Naive thymus-derived CD4-positive, alpha-beta T cell (primary cell): Measurements from ENCODE around the gene SRSF7. TPM values are rescaled to one million over a fixed set of nuclear protein-coding genes. Genes with fewer than 3 reads are reported as not detected.

ENCODE experiments used
- ATAC-seq: fragments of 150-1000 bp; cut with Tn5 transposase; 2 replicates; pipeline ENCODE4 v1.10.0; 2021; ENCODE audit warnings: mild to moderate bottlenecking, moderate library complexity
- CTCF ChIA-PET: fragments of 350-600 bp; sonication (Branson Sonifier 250); formaldehyde crosslinking; loops from one replicate; lab custom pipeline; 2021; ENCODE audit warnings: antibody characterized with exemption; lab: Charles Lee
- POLR2A ChIA-PET: fragments of 350-600 bp; sonication (Branson Sonifier 250); formaldehyde crosslinking; loops from one replicate; lab custom pipeline; 2021; ENCODE audit warnings: antibody characterized with exemption, inconsistent platforms; lab: Charles Lee
- DNase-seq, 9 donors: peaks; one replicate each; pipeline versions ENCODE4 v3.0.0 to v3.0.0-alpha.2; 2020 to 2022; ENCODE audit warnings: mixed read lengths in 1 of 9
- H3K27ac ChIP-seq: one replicate; pipeline ENCODE4 v1.7.0; 2013; ENCODE audit warnings: mild to moderate bottlenecking, low read depth, low read length, moderate library complexity
- H3K27me3 ChIP-seq, 2 donors: one replicate each; pipeline ENCODE4 v1.7.0; 2013; ENCODE audit warnings: low read length in 2 of 2, mild to moderate bottlenecking in 2 of 2, moderate library complexity in 2 of 2; ENCODE audit not compliant: control insufficient read depth in 2 of 2, insufficient read depth in 2 of 2
- H3K36me3 ChIP-seq, 3 experiments: 1 replicate in 2 of 3; 2 replicates in 1 of 3; pipeline ENCODE4 v1.7.0; 2013; ENCODE audit warnings: low read length in 3 of 3, mild to moderate bottlenecking in 3 of 3, moderate library complexity in 1 of 3; ENCODE audit not compliant: insufficient read depth in 3 of 3, control insufficient read depth in 2 of 3
- H3K4me1 ChIP-seq, 2 donors: one replicate each; pipeline ENCODE4 v1.7.0; 2013; ENCODE audit warnings: low read length in 2 of 2, mild to moderate bottlenecking in 2 of 2, moderate library complexity in 1 of 2; ENCODE audit not compliant: control insufficient read depth in 2 of 2, insufficient read depth in 2 of 2
- H3K4me3 ChIP-seq: 2 replicates; pipeline ENCODE4 v1.7.0; 2013; ENCODE audit warnings: mild to moderate bottlenecking, low read length
- H3K9me3 ChIP-seq, 3 experiments: 1 replicate in 2 of 3; 2 replicates in 1 of 3; pipeline ENCODE4 v1.7.0; 2013; ENCODE audit warnings: low read length in 3 of 3; ENCODE audit not compliant: control insufficient read depth in 2 of 3
- H3K27ac Mint-ChIP-seq, 9 donors: one replicate each; pipeline ENCODE4 v1.8.0; 2020 to 2022; ENCODE audit warnings: mixed read lengths in 9 of 9, mild to moderate bottlenecking in 8 of 9, moderate library complexity in 5 of 9, inconsistent platforms in 2 of 9
- H3K27me3 Mint-ChIP-seq, 5 donors: one replicate each; pipeline ENCODE4 v1.8.0; 2021 to 2022; ENCODE audit warnings: mixed read lengths in 5 of 5, mild to moderate bottlenecking in 1 of 5
- H3K36me3 Mint-ChIP-seq, 5 donors: one replicate each; pipeline ENCODE4 v1.8.0; 2020 to 2022; ENCODE audit warnings: mixed read lengths in 5 of 5, mild to moderate bottlenecking in 3 of 5, inconsistent platforms in 1 of 5
- H3K4me1 Mint-ChIP-seq, 7 donors: one replicate each; pipeline ENCODE4 v1.8.0; 2020 to 2022; ENCODE audit warnings: mixed read lengths in 7 of 7, mild to moderate bottlenecking in 3 of 7, inconsistent platforms in 1 of 7
- H3K4me3 Mint-ChIP-seq, 10 donors: one replicate each; pipeline ENCODE4 v1.8.0; 2020 to 2022; ENCODE audit warnings: mild to moderate bottlenecking in 10 of 10, mixed read lengths in 10 of 10, moderate library complexity in 6 of 10, inconsistent platforms in 2 of 10
- H3K9me3 Mint-ChIP-seq, 11 donors: one replicate each; pipeline ENCODE4 v1.8.0; 2020 to 2022; ENCODE audit warnings: mixed read lengths in 11 of 11, mild to moderate bottlenecking in 4 of 11, inconsistent platforms in 1 of 11, moderate library complexity in 1 of 11
- intact Hi-C, 2 donors: fragments of 100-400 bp; cut with micrococcal nuclease; formaldehyde crosslinking; loops; one replicate each; pipeline ENCODE4 v1.15.1; 2023
- polyA plus RNA-seq, 2 donors: library from polyadenylated mRNA; unstranded; fragments of 300-500 nt; fragmentation: Illumina TruSeq; gene quantifications; one replicate each; pipeline ENCODE4 v1.2.3, GENCODE V29; 2021
- total RNA-seq, 6 experiments: library from RNA in 5 of 6; stranded (reverse) in 5 of 6; gene quantifications; 1 replicate in 5 of 6; 2 replicates in 1 of 6; pipeline ENCODE4 v1.2.3 and lab custom pipeline; 2021 to 2026

The SRSF7 gene
- total and polyA plus RNA-seq, 7 experiments from 2014 or later, result 197 to 503 (median 295) TPM

GRCh38 chr2:38776531-38776930 lies 25.4 kb upstream of the SRSF7 start:
- H3K27me3 ChIP-seq, result no peaks in the 10 kb centered on the region
- no peak overlapping the region for H3K27ac Mint-ChIP-seq
- DNase-seq, result no peak
- no peak overlapping the region for H3K4me3 ChIP-seq
- H3K4me1 ChIP-seq, result peaks cover 0 to 5% of the 10 kb centered on the region in 2 donors
- intact Hi-C loops, result loop anchor here in 1 of 2 donors (5.0 kb wide), 1 partner anchor 34 kb away; no protein-coding TSS in a partner anchor
- H3K9me3 Mint-ChIP-seq, result no peaks in the 10 kb centered on the region
- H3K9me3 ChIP-seq, result no peaks in the 10 kb centered on the region
- H3K36me3 Mint-ChIP-seq, result peaks cover 2 to 7% (median 3%) of the 10 kb centered on the region in 5 donors
- H3K27ac ChIP-seq, result no peak overlapping the region
- ChIA-PET CTCF (no interaction called here), POLR2A (interaction anchor here (1.6 to 5.1 kb wide), 2 partner anchors 25 to 28 kb away, joined by 3 to 64 read pairs; partner anchors contain the start of gene SRSF7)
- peak overlapping the region; percentile 19 to 68 (median 41) for H3K4me3 Mint-ChIP-seq
- no peak for ATAC-seq
- H3K27me3 Mint-ChIP-seq, result peaks cover 5 to 21% (median 17%) of the 10 kb centered on the region in 5 donors
- peaks cover 0 to 8% (median 3%) of the 10 kb centered on the region in 3 experiments for H3K36me3 ChIP-seq
- H3K4me1 Mint-ChIP-seq, result peaks cover 8 to 18% (median 17%) of the 10 kb centered on the region in 7 donors

GRCh38 chr2:38775921-38776225 lies 24.7 kb upstream of the SRSF7 start:
- ChIA-PET POLR2A (interaction anchor here (0.6 to 5.1 kb wide), 2 partner anchors 20 to 25 kb away, joined by 3 to 64 read pairs; partner anchors contain the start of gene SRSF7), CTCF (interaction anchor here (0.7 kb wide), 1 partner anchor 452 kb away, joined by 3 read pairs; no protein-coding TSS in a partner anchor)
- Histone ChIP-seq H3K4me3 (no peak overlapping the region), H3K27ac (no peak overlapping the region), H3K9me3 (no peaks in the 10 kb centered on the region), H3K36me3 (peaks cover 0 to 1% (median 0%) of the 10 kb centered on the region in 3 experiments), H3K4me1 (peaks cover 0 to 5% of the 10 kb centered on the region in 2 donors), H3K27me3 (no peaks in the 10 kb centered on the region)
- Mint-ChIP-seq H3K27me3 (peaks cover 5 to 21% (median 17%) of the 10 kb centered on the region in 5 donors), H3K4me1 (peaks cover 5 to 17% (median 12%) of the 10 kb centered on the region in 7 donors), H3K9me3 (no peaks in the 10 kb centered on the region), H3K36me3 (peaks cover 0 to 4% (median 0%) of the 10 kb centered on the region in 5 donors), H3K4me3 (peak overlapping the region in 4 of 10 donors; percentile 19 to 63 (median 36)), H3K27ac (no peak overlapping the region)
- DNase-seq (no peak), ATAC-seq (no peak)
- intact Hi-C loops, result loop anchor here in 1 of 2 donors (5.0 kb wide), 1 partner anchor 34 kb away; no protein-coding TSS in a partner anchor

- H3K9me3 ChIP-seq, result no peaks in the 10 kb centered on the region
- H3K36me3 Mint-ChIP-seq, result peaks cover 0 to 4% (median 0%) of the 10 kb centered on the region in 5 donors
- H3K9me3 Mint-ChIP-seq, result no peaks in the 10 kb centered on the region
- ChIA-PET POLR2A (interaction anchor here (0.6 to 5.1 kb wide), 2 partner anchors 20 to 24 kb away, joined by 3 to 64 read pairs; partner anchors contain the start of gene SRSF7), CTCF (interaction anchor here (0.7 kb wide), 1 partner anchor 453 kb away, joined by 3 read pairs; no protein-coding TSS in a partner anchor)
- no peaks in the 10 kb centered on the region for H3K36me3 ChIP-seq
- peaks cover 5 to 17% (median 12%) of the 10 kb centered on the region in 7 donors for H3K4me1 Mint-ChIP-seq
- ATAC-seq (no peak), DNase-seq (no peak)
- H3K27ac ChIP-seq, result no peak overlapping the region
- H3K27me3 Mint-ChIP-seq, result peaks cover 5 to 21% (median 17%) of the 10 kb centered on the region in 5 donors
- H3K27me3 ChIP-seq, result no peaks in the 10 kb centered on the region
- no peak overlapping the region for H3K4me3 ChIP-seq
- no peak overlapping the region for H3K27ac Mint-ChIP-seq
- intact Hi-C loops, result loop anchor here in 1 of 2 donors (5.0 kb wide), 1 partner anchor 33 kb away; no protein-coding TSS in a partner anchor
- peak overlapping the region in 1 of 10 donors; percentile 17 for H3K4me3 Mint-ChIP-seq
- peaks cover 0 to 5% of the 10 kb centered on the region in 2 donors for H3K4me1 ChIP-seq
Observed at GRCh38 chr2:38775097-38775920, 24.1 kb upstream of the SRSF7 start.

- ATAC-seq (no peak), DNase-seq (no peak)
- no peak overlapping the region for H3K4me3 ChIP-seq
- no peaks in the 10 kb centered on the region for H3K27me3 ChIP-seq
- H3K27ac ChIP-seq, result no peak overlapping the region
- H3K4me3 Mint-ChIP-seq, result no peak overlapping the region
- CTCF ChIA-PET, result no interaction called here
- no peaks in the 10 kb centered on the region for H3K36me3 ChIP-seq
- H3K9me3 ChIP-seq, result no peaks in the 10 kb centered on the region
- H3K4me1 Mint-ChIP-seq, result peaks cover 0 to 4% (median 0%) of the 10 kb centered on the region in 7 donors
- H3K27ac Mint-ChIP-seq, result no peak overlapping the region
- POLR2A ChIA-PET, result interaction anchor here (0.6 kb wide), 1 partner anchor 1333 kb away, joined by 4 read pairs; no protein-coding TSS in a partner anchor
- H3K9me3 Mint-ChIP-seq, result no peaks in the 10 kb centered on the region
- intact Hi-C loops, result no loop called here
- H3K4me1 ChIP-seq, result no peaks in the 10 kb centered on the region
- no peaks in the 10 kb centered on the region for H3K36me3 Mint-ChIP-seq
- H3K27me3 Mint-ChIP-seq, result peaks cover 5 to 18% (median 14%) of the 10 kb centered on the region in 5 donors
Observed at GRCh38 chr2:38771632-38772031, 20.5 kb upstream of the SRSF7 start.

GRCh38 chr2:38765551-38765950 lies 14.4 kb upstream of the SRSF7 start:
- ChIA-PET CTCF (no interaction called here), POLR2A (no interaction called here)
- Mint-ChIP-seq H3K27ac (no peak overlapping the region), H3K9me3 (no peaks in the 10 kb centered on the region), H3K27me3 (no peaks in the 10 kb centered on the region), H3K4me1 (peaks cover 0 to 7% (median 0%) of the 10 kb centered on the region in 7 donors), H3K4me3 (no peak overlapping the region), H3K36me3 (no peaks in the 10 kb centered on the region)
- Histone ChIP-seq H3K9me3 (no peaks in the 10 kb centered on the region), H3K4me1 (no peaks in the 10 kb centered on the region), H3K27ac (no peak overlapping the region), H3K4me3 (no peak overlapping the region), H3K27me3 (no peaks in the 10 kb centered on the region), H3K36me3 (no peaks in the 10 kb centered on the region)
- no peak for ATAC-seq
- DNase-seq, result no peak
- intact Hi-C loops, result no loop called here

- H3K4me3 ChIP-seq, result no peak overlapping the region
- no peaks in the 10 kb centered on the region for H3K4me1 ChIP-seq
- Mint-ChIP-seq H3K27ac (no peak overlapping the region), H3K4me1 (peaks cover 0 to 7% (median 0%) of the 10 kb centered on the region in 7 donors), H3K9me3 (no peaks in the 10 kb centered on the region), H3K27me3 (no peaks in the 10 kb centered on the region), H3K4me3 (no peak overlapping the region), H3K36me3 (no peaks in the 10 kb centered on the region)
- H3K9me3 ChIP-seq, result no peaks in the 10 kb centered on the region
- no peaks in the 10 kb centered on the region for H3K36me3 ChIP-seq
- ATAC-seq, result no peak
- ChIA-PET POLR2A (no interaction called here), CTCF (no interaction called here)
- H3K27ac ChIP-seq, result no peak overlapping the region
- intact Hi-C loops, result no loop called here
- no peak for DNase-seq
- H3K27me3 ChIP-seq, result no peaks in the 10 kb centered on the region
Observed at GRCh38 chr2:38765149-38765548, 14.0 kb upstream of the SRSF7 start.
